Measurements from ENCODE around the gene CTBP2.

The CTBP2 gene

DNA sequence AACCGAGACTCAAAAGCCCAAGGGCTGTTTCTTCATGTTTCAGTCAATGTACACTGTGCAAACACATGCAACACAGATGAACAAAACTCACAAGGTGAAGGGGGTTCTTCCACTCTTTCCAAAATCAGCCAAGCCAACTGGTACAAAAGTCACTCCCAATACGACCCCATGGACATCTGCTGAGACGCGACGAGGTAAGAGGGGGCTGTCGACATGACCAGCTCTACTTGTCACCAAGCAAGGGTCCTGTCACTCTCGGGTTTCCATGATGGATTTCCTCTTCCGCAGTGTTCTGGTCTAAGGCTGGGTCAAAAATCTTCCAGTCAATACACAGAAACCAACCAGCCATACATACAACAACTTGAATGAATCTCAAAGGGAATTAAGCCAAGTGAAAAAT, 37.8 kb downstream of the CTBP2 start:
- no peak for DNase-seq

DNA sequence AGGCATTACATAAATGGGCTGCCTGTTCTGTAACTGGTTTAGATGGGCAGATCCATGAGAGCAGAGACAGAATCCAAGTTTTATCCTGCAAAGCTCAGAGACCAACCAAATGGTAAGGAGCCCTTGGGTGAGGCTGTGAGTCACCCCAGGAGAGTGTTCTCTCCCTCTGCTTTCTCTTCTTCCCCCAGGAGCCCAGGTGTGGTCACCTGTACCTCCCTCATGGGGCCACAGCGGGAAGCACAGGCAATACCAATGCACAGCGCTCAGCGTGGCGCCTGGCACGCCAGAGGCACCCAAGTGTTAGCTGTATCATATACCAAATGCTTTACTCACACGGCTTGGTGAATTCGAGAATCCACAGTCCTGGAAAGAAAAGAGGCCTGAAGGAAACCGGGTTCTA, 39.4 kb downstream of the CTBP2 start:
- no peak for DNase-seq

DNA sequence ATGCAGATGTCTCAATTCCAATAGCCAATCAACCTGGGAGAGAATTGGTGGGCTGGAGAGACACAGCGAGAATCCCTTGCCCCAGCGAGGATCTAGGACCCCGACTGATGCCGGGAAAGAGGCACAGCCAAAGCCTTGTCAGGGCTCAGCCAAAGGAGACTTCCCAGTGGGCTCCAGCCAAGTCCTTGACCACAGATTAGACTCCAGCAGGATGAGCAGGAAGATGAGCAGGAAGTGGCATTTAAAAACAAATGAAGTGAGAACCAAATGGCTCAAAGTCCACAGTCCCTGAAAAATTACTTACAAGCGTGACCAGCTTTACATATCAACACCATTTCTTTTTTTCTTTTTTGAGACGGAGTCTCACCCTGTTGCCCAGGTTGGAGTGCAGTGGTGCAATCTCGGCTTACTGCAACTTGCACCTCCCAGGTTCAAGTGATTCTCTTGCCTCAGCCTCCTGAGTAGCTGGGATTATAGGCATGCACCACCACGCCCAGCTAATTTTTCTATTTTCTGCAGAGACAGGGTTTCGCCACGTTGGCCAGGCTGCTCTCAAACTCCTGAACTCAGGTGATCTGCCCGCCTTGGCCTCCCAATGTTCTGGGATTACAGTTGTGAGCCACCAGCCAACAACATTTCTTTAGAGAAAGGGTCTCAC, 40.2 kb downstream of the CTBP2 start:
- DNase-seq, result no peak

DNA sequence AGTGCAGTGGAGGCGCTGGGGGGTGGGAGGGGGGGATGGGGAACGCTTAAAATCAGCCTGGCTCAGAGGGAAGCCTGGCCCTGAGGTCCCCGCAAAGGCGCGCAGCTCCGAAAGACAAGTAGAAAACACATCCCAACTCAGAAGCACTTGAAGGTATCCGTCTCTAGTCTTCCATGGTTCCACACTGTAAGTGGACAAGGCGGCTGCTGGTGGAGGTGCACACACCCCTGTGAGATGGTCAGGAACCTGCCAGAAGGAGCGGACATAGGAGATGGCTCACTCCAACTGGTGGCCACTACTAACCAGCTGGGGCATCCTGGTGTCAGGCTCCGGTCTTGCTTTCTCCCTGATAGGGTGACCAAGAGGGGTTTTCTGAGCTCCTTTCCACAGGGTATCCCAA, 41.7 kb downstream of the CTBP2 start:
- DNase-seq, result no peak

DNA sequence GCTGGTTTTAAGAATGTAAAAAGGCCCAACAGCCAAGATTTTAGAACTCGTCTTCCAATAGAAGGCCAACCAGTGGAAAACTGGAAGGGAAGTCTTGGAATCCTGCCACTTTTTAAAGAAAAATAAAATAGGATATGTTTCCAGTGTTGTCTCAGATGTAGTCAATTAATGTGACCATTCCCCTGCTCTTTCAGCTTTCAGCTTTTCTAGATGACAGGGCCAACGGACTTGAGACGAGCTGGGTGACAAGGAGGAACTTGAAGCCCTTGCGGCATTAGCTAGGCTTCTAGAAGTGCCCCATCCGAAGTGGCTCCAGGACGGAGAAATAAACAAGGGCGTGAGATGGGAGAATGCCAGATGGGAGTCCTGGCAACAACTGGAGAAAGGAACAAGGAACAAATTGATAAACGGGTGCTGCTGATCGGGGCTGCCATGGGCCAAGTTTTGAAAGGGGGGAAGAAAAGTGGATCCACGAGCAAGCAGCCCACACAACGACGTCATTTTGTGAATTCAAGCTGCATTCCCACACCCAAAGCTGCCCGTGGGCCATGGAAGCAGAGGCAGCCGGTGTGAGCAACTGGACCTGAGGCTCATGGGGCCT, 42.3 kb downstream of the CTBP2 start:
- no peak for DNase-seq

DNA sequence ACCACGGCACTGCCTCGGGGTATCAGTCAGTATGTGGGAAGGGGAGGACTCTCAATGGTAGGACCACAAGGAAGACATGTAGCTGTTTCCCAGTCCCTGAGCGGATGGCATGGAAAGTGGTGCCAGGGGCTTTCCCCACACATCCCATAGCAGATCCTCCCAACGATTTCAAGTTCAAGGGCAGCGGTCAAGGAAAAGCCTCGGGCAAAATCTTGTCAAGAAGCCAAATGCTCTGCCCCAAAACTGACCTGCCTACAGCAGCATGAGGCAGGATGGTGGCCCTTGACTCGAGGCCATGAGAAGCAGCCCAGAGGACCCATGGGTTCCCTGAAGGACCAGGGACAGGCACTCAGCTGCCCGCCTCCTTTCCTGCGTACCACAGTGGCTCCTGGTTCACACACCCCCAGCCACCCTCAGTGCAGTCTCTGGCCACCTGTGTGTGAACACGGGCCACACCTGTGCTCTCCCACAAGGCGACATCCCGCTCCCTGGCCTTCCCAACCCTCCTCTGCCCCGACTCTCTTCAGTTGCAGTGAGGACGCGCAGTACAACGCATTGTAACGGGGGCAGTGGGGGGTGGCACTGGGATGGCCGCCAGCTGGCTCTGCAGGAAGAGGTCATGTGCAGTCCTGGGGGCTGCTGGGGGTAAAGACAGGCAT, 43.6 kb downstream of the CTBP2 start:
- no peak for DNase-seq

DNA sequence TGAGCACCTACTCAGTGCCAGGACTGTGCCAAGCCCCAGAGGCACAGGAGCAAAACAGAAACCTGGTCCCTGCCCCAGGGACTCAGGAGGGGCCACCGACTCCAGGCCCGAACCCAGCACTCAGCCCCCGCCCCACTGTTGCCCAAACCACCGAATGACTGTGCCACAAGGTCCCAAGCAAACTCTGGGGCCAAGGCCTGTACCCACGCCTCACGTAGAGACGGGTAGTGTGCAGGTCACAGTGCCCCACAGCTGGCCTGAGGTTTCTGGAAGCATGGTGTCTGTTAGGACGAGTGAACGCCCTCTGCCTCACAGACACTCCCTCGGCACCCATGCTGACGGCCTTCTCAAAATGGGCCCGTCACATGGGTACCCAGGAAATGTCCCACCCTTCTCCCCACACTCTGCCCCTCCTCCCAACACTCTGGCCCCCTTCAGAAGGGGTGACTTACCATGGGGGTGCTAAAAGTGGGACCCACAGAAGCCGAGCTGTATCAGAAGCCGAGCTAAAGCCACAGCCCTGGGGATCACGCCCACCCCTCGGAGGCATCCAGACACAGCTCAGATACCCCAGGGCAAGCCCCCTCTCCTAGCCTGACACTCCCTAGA, 44.2 kb downstream of the CTBP2 start:
- no peak for DNase-seq

DNA sequence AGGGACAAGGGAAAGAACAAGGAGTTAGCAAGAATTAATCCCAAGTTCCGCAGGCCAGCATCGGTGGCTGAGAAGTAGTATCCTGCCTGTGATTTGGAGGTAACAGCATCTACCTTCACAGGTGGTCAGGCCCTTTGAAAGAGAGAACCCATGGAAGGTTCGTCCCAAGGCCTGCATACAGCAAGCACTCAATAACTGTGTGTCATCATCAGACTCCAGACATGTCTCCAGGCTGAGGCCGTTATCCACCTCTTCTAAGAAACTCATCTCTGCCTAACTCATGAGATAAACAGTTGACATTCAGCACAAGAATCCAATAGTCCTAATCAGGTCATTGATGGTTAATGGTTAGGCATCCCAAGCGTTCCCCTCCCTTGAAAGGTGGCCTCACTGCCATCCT, 45.0 kb downstream of the CTBP2 start:
- DNase-seq, result no peak

DNA sequence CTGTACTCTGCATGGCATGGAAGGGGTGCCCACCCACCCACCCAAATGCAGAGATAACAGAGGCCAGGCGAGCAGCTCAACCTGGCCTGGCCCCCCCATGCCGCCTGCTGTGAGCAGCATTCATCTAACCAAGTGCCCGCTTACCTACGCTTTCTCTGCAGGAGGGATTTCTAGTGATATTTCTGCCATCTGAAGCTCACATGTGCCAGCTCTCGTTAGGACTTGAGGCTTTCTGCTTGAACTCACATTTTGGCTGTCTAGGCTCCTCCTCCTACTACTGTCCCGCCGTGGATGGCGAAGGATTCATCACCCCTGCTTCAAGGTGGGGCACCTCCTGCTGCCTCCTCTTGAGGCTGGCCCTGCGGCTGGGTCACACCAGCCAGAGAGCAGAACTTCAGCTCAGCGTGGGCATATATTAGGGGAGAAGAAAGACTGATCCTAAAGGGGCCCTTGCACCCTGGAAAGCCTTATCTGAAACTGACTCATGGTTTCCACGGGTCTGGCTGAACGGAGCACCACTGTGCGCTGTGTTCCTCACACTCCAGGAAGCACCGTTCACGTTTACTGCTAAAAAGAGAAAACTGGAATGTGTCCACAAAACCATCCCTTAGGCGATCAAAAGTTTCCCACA, 45.5 kb downstream of the CTBP2 start:
- no peak for DNase-seq

DNA sequence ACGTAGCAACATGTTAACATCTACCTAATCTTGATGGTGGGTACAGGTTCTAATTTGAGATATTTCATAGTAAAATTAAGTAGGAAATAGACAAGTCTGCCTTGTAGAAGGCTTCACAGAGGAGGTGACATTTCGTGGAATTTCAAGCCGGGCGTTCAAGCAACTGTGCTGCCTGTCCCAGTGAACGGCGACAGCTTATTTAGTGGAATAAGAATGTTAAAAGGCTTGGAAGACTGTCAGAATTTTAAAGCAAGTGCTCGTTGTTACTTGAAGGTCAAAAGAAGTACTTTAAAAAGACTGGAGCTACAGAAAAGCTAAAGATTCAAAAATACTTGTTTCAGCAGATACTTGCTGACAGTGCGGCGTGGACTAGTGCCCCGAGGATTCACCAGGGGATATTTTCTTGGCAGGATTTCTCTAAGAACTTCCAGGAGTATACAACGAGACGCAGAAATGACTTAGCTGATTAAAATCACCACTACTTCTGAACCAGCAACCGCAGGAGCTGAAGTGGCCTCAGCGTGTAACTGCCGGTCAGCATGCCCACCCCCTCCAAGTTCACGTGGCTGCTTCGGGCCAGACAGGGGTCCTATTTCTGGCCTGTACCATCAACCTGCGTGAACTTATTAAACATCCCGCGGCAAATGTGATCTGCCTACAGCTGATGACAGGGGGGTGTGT, 46.5 kb downstream of the CTBP2 start:
- no peak for DNase-seq

DNA sequence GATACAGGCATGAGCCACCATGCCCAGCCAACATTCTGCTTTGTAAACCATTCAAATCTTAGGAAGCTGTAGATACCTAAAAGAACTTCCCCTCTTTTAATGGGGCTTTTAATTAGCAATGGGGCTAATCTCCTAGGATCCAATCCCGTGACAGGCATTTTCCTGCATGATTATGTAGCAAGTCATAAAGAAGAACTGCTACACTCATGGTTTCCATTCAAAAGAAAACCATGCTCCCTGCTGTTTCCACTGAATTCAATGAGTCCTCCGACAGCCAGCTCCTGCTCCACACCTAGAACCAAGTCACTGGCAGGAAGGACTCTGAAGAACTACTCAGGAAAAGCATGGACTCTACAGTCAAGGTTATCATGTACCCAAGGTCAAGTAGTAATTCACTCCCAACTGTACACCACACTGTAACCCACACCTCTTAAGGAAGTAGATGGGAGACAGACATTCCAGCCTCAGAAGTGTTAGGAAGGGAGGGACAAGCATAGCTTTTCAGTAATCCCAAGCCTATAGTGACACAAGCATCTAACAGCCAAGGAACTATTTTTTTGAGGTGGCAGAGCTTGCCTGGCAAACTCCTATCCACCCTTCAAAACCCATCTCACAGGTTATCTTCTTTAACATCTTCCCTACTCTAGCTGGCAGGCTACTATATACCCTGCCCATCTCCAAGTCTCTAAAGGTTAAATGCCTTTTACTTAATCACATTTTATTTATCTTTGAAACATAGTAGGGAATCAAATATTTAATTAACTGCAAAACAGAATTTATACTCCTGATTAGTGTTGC, 47.5 kb downstream of the CTBP2 start:
- DNase-seq, result no peak

DNA sequence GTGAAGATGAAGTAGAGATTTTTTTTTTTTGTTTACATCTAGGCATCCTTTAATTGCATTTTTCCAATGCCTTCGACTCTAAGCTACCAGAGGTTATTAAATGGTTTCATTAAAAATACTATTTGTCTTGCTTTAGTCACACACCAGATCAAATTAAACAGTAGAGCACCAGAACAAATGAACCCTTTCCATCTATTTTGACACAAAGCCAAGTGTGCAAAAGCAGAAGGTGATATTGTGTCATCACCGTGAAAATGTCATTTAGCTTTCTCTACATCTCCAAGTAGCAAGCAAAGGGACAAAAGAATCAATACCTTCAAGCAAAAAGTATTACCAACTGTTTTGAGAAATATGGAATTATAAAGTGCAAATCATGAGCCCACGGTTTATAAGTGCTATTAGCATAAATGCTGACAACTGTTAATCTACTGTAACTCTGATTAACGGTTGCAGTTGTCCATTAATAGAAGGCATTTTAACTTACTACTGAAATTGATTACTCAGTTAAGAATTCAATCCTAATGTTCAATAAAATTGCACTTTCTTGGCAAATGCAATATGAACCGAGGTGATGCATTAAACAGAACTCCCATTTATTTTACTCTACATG, 49.1 kb downstream of the CTBP2 start:
- DNase-seq, result no peak

DNA sequence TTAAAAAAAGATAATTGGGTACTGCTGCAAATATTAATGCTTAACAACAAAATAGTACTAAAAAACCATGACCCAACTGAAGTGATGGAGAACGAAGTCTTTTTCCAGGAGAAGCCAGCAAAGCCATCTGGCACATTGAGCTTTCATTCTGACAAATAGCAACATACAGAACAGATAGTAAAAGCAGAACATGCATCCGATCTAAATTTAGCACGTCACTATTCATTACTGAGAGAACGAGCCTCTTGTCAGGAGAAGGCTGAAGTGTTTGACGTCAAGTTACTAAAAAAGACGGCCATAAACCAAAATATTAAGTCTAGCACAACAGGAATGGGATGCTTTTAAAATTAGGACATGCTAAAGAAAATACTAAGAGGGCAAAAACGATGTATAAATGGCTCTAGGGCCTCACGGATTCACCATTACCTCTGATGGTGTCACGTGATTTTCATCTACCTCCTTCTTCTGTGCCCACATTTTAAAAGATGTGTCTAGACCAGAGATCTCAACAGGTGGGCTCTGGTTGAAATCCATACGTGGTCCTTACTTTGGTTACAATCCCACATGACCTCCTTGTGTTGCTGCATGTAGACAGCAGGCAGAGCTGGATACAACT, 52.3 kb downstream of the CTBP2 start:
- no peak for DNase-seq

DNA sequence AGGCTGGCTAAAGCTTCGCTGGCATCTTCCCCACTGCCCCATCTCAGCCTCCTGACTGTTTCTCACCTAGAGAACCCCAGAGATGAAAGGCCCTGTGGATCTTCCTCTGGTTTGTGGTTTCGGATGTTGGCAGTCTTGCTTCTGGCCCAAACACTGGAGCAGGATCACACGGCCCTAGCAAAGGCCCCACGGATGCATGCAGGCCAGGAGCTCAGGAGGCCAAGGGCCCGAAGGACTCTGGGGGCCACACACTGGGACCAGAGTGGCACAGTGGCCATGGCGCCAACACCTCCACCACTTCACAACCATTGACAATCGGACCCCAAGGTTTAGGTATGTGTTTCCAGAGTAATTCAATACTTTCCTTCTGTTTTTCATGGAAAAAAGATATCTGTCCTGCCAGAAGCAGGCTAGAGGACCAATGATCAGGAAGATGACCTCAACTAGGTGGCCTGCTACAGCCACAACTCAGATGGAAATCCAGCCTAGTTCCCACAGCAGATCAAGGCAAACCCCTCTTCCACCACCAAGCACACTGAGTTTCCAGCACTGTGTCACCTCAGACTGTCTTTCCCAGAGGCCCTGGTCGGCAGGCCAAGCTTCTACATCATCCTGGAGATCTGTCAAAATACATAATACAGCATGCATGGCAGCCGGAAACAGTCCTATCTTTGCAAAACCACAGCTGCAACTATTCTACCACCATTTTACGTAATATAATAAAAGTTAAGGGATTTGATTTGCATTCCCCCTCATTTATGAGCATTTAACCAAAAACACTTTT, 53.0 kb downstream of the CTBP2 start:
- no peak for DNase-seq

DNA sequence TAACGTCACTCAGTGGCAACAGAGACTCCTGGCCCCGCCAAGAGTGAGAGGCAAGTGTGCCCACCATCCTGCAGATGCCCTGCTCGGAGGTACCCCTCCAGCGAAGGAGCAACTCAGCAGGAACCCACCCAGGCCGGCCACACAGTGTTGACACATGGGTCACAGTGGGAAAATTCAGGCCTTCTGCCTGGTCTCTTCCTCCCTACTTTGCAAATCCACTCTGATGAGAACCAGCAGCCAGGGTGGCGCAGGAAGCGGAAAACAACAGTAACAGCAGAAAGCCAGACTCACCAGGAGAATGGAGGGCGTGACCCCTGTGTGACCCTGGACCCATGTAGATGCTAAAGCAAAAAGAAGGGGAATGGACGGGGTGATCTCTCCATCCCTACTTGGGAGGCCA, 53.8 kb downstream of the CTBP2 start:
- no peak for DNase-seq

DNA sequence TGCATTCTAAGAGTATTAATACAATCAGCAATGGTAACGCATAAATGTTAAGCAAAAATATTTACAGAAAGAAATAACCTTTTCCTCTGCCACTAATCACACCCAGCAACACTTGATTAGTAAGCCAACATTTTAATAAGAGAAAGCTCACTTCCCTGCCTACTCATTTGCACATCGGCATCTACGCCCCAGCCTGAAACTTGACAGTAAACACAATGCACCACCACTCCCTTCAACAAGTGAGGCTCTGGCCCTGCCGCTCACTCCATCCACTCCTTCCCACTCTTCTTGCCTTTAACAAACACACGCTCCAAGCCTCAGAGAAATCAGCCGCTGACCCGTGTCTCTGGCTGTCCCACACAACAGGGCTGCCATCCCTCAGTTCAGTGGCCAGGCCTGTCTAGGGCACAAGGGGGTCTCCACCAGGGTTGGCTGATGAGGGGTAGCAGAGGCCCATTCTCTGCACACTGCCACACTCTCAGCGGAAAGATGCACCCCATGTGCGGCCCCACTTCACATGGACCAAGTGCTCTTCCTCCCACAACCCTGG, 54.6 kb downstream of the CTBP2 start:
- no peak for DNase-seq

DNA sequence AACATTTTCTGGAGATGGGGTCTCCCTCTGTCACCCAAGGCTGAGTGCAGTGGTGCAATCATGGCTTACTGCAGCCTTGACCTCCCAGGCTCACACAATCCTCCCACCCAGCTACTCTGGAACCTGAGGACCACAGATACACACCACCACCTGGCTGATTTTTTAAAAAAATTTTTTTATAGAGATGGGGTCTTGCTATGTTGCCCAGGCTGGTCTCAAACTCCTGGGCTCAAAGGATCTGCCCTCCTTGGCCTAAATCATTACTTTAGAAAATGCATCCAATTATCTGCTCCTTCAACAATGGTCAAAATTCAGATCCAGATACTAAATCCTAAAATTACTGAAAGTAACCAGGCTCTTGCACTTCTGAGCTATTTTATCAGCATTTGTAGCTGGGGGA, 55.2 kb downstream of the CTBP2 start:
- no peak for DNase-seq

DNA sequence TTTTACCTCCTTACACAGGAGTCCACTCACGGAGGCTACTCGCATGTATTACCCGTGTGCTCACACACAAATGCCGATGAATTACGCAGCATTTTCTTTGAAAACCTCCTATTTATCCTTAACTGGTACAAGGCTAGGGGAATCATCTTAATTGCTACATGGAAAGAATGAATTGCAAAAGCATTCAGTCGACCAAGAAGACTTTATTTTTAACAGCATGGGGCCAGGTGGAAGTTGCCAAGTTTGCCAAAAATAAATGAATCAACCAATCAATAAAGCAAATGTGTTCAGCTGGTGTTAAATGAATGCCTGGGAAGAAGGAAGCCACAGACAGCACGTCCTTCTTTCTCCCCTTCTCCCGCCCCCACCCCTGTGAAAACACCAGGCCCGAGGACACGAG, 55.8 kb downstream of the CTBP2 start:
- DNase-seq, result no peak

DNA sequence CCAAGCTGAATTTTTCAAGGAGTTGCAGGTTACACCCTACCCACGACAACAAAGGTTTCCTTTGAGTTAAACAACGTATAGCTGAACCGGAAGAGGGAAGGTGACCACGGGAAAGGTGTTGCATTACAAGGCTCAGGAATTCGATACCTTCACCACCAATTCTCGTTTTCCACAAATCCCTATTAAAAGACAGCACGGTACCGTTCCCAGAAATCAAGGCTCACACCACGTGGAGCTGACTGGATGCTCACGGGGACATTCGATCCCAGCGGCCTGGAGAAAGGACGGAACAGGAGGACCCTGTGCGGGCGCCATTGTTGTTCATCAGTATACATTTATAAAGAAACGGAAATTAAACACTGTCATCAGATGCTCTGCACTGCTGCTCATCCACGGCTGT, 56.4 kb downstream of the CTBP2 start:
- no peak for DNase-seq

DNA sequence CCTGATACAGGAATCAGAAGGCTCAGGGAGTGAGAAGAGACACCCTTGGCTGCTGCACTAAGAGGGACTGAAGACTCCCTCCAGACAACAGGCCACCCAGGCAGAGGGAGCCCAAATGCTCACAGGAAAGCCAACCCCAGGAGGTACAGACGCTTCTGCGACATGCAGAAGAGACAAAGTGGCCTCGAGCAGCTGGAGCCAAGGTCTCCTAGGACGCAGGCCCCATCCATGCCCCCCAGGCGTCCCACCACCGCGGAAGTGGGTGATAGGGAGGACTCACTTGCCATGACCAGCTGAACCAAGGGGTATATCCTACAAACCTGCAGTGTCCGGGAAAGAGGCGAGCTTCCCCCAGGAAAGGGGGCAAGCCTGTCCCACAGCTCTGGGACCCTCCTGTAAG, 56.9 kb downstream of the CTBP2 start:
- DNase-seq, result no peak
